Thymus (tissue), 11 donors: ENCODE measurements around the gene USHBP1. TPM values are rescaled to one million over a fixed set of nuclear protein-coding genes. Genes with fewer than 3 reads are reported as not detected.

Experiments used
- DNase-seq, 9 donors: peaks; one replicate each; pipeline ENCODE4 v3.0.0-alpha.2; 2013; ENCODE audit warnings: low spot score in 9 of 9, low read depth in 6 of 9, missing footprints in 1 of 9
- H3K27ac ChIP-seq, 2 donors: one replicate each; pipeline ENCODE4 v1.5.1; 2013; ENCODE audit warnings: control low read depth in 1 of 2, low read depth in 1 of 2, low read length in 1 of 2, mild to moderate bottlenecking in 1 of 2, moderate library complexity in 1 of 2
- H3K27me3 ChIP-seq, 2 donors: one replicate each; pipeline ENCODE4 v1.5.1; 2013; ENCODE audit warnings: low read length in 1 of 2; ENCODE audit not compliant: control insufficient read depth in 2 of 2, insufficient read depth in 1 of 2
- H3K36me3 ChIP-seq, 2 donors: one replicate each; pipeline ENCODE4 v1.5.1; 2013; ENCODE audit warnings: low read length in 1 of 2, mild to moderate bottlenecking in 1 of 2, moderate library complexity in 1 of 2; ENCODE audit not compliant: control insufficient read depth in 2 of 2, insufficient read depth in 2 of 2
- H3K4me1 ChIP-seq, 2 donors: one replicate each; pipeline ENCODE4 v1.5.1; 2013; ENCODE audit warnings: low read length in 2 of 2; ENCODE audit not compliant: control insufficient read depth in 2 of 2, insufficient read depth in 2 of 2
- H3K4me3 ChIP-seq, 2 donors: one replicate each; pipeline ENCODE4 v1.5.1; 2013; ENCODE audit warnings: low read length in 2 of 2, control low read depth in 1 of 2, mild to moderate bottlenecking in 1 of 2
- H3K9me3 ChIP-seq, 2 donors: one replicate each; pipeline ENCODE4 v1.5.1; 2013; ENCODE audit warnings: low read length in 1 of 2, mild to moderate bottlenecking in 1 of 2; ENCODE audit not compliant: control insufficient read depth in 2 of 2, insufficient read depth in 1 of 2
- WGBS: extraction: QIAGEN DNeasy Blood & Tissue Kit; methylation state at CpG from one replicate; pipeline ENCODE4 v1.1.7; 2013; 5-methylcytosine and 5-hydroxymethylcytosine counted together
- polyA plus RNA-seq: library from polyadenylated mRNA; stranded (reverse); fragments of 200-250 nt; gene quantifications from one replicate; pipeline ENCODE4 v1.2.3, GENCODE V29; 2013
- total RNA-seq: library from RNA; stranded (reverse); fragments of 120-200 nt; gene quantifications from one replicate; pipeline ENCODE4 v1.2.4, GENCODE V29; 2013
- donor health status: healthy.

The USHBP1 gene
- total and polyA plus RNA-seq, 2 donors, result 0.76 to 4.4 TPM

GRCh38 chr19:17306285-17306714, 41.8 kb upstream of the USHBP1 start:
- peaks cover 31 to 60% of the 10 kb centered on the region in 2 donors for H3K4me1 ChIP-seq
- H3K36me3 ChIP-seq, result peaks cover 0 to 2% of the 10 kb centered on the region in 2 donors
- H3K4me3 ChIP-seq, result peak overlapping the region; percentile 58 to 64
- 11% methylated on average over 28 of the region's 28 CpGs for WGBS
- peak overlapping the region; percentile 90 to 96 for H3K27ac ChIP-seq
- no peaks in the 10 kb centered on the region for H3K27me3 ChIP-seq
- peak in 1 of 9 donors; percentile 45 for DNase-seq
- H3K9me3 ChIP-seq, result peaks cover 0 to 2% of the 10 kb centered on the region in 2 donors

- DNase-seq, result peak; percentile 93 to 99 (median 96)
- peak within 1 kb of the TSS; percentile 58 to 64 for H3K4me3 ChIP-seq
- H3K36me3 ChIP-seq, result peaks cover 0 to 8% of the 10 kb centered on the region in 2 donors
- peaks cover 0 to 2% of the 10 kb centered on the region in 2 donors for H3K9me3 ChIP-seq
- peak within 1 kb of the TSS; percentile 90 to 96 for H3K27ac ChIP-seq
- peaks cover 29 to 58% of the 10 kb centered on the region in 2 donors for H3K4me1 ChIP-seq
- WGBS, result under 1% methylated on average over 55 of the region's 55 CpGs
- H3K27me3 ChIP-seq, result no peaks in the 10 kb centered on the region
These were observed 41.2 kb upstream of the USHBP1 start, which contains the start of gene MRPL34 for GRCh38 chr19:17305517-17306284. Gene MRPL34, plus strand, starts transcription at chr19:17305872. Its CDS starts 21 bp downstream, at chr19:17305893.

GRCh38 chr19:17305216-17305516, 40.6 kb upstream of the USHBP1 start:
- 4% methylated on average over 7 of the region's 7 CpGs for WGBS
- Histone ChIP-seq H3K4me1 (peaks cover 23 to 53% of the 10 kb centered on the region in 2 donors), H3K27ac (peak overlapping the region; percentile 90 to 92), H3K36me3 (peaks cover 0 to 12% of the 10 kb centered on the region in 2 donors), H3K9me3 (peaks cover 0 to 2% of the 10 kb centered on the region in 2 donors), H3K27me3 (no peaks in the 10 kb centered on the region), H3K4me3 (peak overlapping the region; percentile 58 to 64)
- no peak for DNase-seq

GRCh38 chr19:17304386-17305215, 40.1 kb upstream of the USHBP1 start:
- H3K27ac ChIP-seq, result peak overlapping the region; percentile 90 to 92
- peaks cover 0 to 2% of the 10 kb centered on the region in 2 donors for H3K9me3 ChIP-seq
- WGBS, result 94% methylated on average over 12 of the region's 12 CpGs
- peaks cover 20 to 48% of the 10 kb centered on the region in 2 donors for H3K4me1 ChIP-seq
- H3K4me3 ChIP-seq, result peak overlapping the region in 1 of 2 donors; percentile 58
- no peak for DNase-seq
- no peaks in the 10 kb centered on the region for H3K27me3 ChIP-seq
- peaks cover 0 to 12% of the 10 kb centered on the region in 2 donors for H3K36me3 ChIP-seq

- H3K4me1 ChIP-seq, result peaks cover 20 to 45% of the 10 kb centered on the region in 2 donors
- H3K36me3 ChIP-seq, result peaks cover 0 to 12% of the 10 kb centered on the region in 2 donors
- H3K27me3 ChIP-seq, result no peaks in the 10 kb centered on the region
- WGBS, result 90% methylated on average over 12 of the region's 12 CpGs
- no peak for DNase-seq
- peak overlapping the region in 1 of 2 donors; percentile 38 for H3K27ac ChIP-seq
- peaks cover 0 to 2% of the 10 kb centered on the region in 2 donors for H3K9me3 ChIP-seq
- H3K4me3 ChIP-seq, result no peak overlapping the region
These were observed 39.4 kb upstream of the USHBP1 start for GRCh38 chr19:17303940-17304267.

- peaks cover 0 to 7% of the 10 kb centered on the region in 2 donors for H3K9me3 ChIP-seq
- peak within 1 kb of the TSS; percentile 63 to 73 for H3K27ac ChIP-seq
- peaks cover 5 to 16% of the 10 kb centered on the region in 2 donors for H3K36me3 ChIP-seq
- peak; percentile 83 to 97 (median 94) for DNase-seq
- H3K4me3 ChIP-seq, result peak within 1 kb of the TSS; percentile 77 to 97
- no peaks in the 10 kb centered on the region for H3K27me3 ChIP-seq
- WGBS, result 2% methylated on average over 52 of the region's 52 CpGs
- peaks cover 20 to 44% of the 10 kb centered on the region in 2 donors for H3K4me1 ChIP-seq
These were observed 38.8 kb upstream of the USHBP1 start, which contains the start of gene ABHD8 for GRCh38 chr19:17303167-17303939. Gene ABHD8, minus strand, starts transcription at chr19:17303425. Its CDS starts 1,809 bp downstream, at chr19:17301616.

- peak overlapping the region; percentile 77 to 97 for H3K4me3 ChIP-seq
- 12% methylated on average over 29 of the region's 29 CpGs for WGBS
- H3K4me1 ChIP-seq, result peaks cover 20 to 44% of the 10 kb centered on the region in 2 donors
- DNase-seq, result peak in 1 of 9 donors; percentile 45
- peaks cover 8 to 18% of the 10 kb centered on the region in 2 donors for H3K36me3 ChIP-seq
- H3K27me3 ChIP-seq, result no peaks in the 10 kb centered on the region
- H3K27ac ChIP-seq, result peak overlapping the region; percentile 63 to 73
- peaks cover 0 to 11% of the 10 kb centered on the region in 2 donors for H3K9me3 ChIP-seq
These were observed 38.0 kb upstream of the USHBP1 start for GRCh38 chr19:17302391-17303166.
